CD4-positive, alpha-beta T cell treated with Interferon alpha-2 for 1 hour (primary cell): ENCODE data around the gene BDH1.

Experiments used
- DNase-seq, 2 donors: peaks; one replicate each; pipeline ENCODE4 v3.0.0-alpha.2; 2020 to 2022

Gene BDH1

DNA sequence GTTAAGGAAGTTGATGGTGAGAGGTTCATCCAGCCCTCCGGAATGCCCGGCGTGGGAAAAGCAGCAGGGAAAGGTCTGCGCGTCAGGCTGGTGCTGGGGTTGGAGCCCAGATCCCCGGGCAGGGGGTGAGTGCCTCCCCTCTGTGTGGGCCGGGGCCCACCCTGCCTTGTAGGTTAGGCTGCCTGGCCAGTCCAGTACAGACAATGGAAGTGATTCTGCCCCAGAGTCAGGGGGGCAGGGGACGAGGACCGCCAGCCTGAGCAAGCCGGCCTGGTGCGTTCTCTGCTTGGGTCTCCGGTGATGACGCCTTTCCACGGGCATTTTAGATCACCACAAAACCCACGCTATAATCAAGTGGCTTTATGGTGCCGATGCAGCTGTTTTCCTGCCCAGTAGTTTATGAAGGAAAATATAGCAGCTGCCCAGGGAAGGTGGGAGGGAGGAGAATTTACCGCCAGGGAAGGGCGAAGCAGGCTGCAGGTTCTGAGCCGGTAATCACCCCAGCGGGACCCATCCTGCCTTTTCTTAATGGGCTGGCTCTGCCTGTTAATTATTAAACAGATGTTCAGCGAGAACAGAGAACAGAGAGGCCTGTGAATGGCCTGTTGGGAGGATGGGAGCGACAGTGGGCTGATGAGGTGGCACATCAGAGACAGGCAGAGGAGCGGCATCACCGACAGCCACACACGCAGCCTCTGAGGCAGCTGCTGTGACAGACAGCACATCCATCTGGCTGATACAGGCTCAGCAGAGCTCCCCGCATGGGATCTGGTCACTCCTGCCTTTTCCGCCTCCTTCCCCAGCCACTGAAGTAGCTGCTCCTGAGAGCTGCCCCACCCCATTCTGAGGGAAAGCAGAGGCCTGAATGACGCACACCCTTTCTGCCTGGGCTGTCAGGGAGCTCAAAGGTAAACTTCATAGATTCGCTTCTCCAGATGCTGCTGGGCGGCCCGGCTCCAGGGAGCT lies 35.2 kb downstream of the BDH1 start:
- no peak for DNase-seq

GRCh38 chr3:197519801-197520211 lies 36.0 kb downstream of the BDH1 start:
- DNase-seq = peak in 1 of 2 donors; percentile 8

- peak in 1 of 2 donors; percentile 24 for DNase-seq
These were observed 36.8 kb downstream of the BDH1 start for GRCh38 chr3:197518881-197519421.

DNA sequence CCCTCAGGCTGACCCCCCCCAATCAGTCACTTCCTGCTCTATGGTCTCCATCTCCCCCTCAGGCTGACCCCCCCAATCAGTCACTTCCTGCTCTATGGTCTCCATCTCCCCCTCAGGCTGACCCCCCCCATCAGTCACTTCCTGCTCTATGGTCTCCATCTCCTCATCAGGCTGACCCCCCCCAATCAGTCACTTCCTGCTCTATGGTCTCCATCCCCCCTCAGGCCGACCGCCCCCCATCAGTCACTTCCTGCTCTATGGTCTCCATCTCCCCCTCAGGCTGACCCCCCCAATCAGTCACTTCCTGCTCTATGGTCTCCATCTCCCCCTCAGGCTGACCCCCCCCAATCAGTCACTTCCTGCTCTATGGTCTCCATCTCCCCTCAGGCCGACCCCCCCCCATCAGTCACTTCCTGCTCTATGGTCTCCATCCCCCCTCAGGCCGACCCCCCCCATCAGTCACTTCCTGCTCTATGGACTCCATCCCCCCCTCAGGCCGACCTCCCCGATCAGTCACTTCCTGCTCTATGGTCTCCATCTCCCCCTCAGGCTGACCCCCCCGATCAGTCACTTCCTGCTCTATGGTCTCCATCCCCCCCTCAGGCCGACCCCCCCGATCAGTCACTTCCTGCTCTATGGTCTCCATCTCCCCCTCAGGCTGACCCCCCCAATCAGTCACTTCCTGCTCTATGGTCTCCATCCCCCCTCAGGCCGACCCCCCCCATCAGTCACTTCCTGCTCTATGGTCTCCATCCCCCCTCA lies 37.7 kb downstream of the BDH1 start:
- DNase-seq = peak in 1 of 2 donors; percentile 22

GRCh38 chr3:197516890-197517606 lies 38.7 kb downstream of the BDH1 start:
- DNase-seq = peak in 1 of 2 donors; percentile 31

GRCh38 chr3:197516517-197516889 lies 39.3 kb downstream of the BDH1 start:
- no peak for DNase-seq

GRCh38 chr3:197514786-197515355 lies 40.9 kb downstream of the BDH1 start:
- DNase-seq = no peak

GRCh38 chr3:197513953-197514785 lies 41.6 kb downstream of the BDH1 start:
- no peak for DNase-seq

DNA sequence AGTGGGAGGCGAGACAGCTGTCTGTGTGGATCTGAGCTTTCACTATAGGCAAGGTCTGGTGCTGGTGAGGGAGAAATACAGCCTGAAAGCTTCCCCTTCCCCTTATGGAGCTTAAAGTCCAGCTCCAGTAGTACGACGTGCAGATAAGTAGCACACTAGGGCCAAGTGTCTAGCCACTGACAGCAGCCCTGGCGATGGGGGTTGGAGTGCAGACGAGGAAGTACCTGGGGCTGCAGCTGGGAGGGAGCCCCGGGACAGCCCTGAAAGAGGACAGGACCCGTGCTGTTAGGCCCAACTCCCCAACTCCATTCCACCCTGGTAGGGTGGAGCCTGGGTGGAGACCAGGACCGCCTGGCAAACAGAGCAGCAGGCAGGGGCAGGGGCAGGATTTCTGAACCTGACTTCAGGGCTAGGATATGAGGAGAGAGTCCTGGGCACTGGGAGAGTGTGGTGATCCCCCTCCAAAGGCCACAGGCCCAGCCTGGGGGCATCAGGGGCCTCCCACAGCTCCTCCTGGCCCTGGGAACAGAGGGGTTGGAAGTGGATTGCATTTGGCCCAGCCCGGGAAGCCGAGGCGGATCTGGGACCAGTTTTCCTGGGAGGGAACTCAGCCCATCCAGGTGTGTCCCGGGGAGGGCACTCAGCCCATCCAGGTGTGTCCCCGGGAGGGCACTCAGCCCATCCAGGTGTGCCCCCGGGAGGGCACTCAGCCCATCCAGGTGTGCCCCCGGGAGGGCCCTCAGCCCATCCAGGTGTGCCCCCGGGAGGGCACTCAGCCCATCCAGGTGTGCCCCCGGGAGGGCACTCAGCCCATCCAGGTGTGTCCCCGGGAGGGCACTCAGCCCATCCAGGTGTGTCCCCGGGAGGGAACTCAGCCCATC lies 42.8 kb downstream of the BDH1 start:
- DNase-seq = no peak

- no peak for DNase-seq
These were observed 43.7 kb downstream of the BDH1 start for GRCh38 chr3:197511853-197512635.

DNA sequence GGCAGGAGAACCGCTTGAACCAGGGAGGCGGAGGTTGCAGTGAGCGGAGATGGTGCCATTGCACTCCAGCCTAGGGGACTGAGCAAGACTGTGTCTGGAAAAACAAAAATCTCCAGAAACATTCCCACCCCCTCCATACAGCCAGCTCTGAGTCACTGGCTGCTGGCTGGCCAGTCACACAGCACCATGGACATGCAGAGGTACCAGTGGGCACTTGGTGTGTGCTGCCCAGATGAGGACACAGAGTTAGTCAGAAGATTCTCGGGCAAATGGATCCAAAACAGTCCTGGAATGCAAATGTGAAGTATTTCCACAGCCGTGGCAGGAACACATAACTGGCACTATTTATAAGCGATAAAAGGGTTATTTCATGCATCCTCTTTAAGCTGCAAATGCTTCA lies 44.6 kb downstream of the BDH1 start:
- no peak for DNase-seq

DNA sequence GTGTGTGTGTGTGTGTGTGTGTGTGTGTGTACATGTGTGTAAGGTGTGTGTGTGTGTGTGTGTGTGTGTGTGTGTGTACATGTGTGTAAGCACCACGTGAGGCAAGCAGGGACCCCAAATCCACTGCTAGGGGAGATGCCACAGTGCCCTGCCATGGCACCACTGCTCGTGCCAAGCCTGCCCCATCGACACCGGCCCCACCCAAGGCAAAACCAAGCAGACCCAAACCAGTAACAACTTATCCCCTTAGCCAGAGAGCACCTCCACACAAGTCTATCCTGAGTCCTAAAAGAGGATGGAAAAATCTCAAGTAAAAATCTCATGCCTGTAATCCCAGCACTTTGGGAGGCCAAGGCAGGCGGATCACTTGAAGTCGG lies 45.1 kb downstream of the BDH1 start:
- DNase-seq = no peak

- no peak for DNase-seq
These were observed 46.6 kb downstream of the BDH1 start for GRCh38 chr3:197508924-197509775.

DNA sequence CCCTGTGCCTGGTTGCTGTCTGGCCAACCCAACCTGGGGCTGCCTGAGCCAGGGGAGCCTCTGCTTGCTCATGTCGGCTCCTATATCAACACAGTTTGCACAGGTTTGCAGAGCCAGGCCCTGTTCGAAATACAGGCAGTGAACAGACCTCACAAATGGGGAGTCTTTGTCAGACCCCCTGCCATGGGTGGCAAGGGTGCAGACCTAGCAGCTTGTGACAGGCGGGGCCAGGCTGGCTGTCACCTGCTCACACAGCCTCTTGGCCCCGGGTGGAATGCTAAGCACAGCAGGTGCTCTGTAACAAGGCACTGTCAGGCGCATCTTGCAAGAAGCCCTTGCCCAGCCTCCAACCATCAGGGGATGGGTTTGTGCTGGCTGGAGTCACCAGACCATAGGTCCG lies 47.3 kb downstream of the BDH1 start:
- no peak for DNase-seq

DNA sequence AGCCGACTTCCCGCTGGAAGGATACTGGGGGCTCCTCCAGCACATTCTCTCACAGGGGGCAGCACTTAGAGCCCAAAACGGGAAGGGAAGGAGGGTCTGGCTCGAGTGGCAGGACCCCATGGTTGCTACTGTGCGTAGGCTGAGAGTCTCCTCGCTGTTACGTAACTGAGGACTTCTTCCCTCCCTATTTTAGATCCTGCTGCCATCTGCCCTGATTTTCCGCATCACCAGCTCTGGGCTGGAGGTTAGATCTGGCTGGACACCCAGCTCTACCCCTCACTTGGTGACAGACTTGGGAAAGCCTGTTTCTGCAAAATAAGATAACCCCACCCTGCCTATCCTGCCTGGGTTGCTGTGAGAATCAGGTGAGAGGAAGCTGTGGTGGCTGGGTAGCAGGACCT lies 47.7 kb downstream of the BDH1 start:
- no peak for DNase-seq

DNA sequence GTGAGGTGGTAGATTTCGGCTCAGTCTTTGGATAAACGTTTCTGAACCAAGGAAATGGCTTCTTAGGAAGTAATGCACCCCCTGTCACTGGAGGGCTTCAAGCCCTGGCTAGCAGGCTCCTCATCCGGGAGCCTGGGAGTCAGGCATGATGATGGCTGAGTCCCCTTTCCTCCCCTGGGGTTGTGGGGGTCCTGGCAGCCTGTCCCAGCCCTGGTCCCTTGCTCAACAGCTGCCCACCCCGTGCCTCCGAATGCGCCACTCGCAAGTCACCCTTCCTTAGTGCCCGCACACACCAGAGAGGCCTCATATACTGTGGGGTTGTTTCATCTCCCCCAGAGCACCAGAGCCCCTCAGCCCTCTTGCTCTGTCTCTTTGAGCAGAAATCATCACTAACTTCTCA lies 48.2 kb downstream of the BDH1 start:
- no peak for DNase-seq

GRCh38 chr3:197507081-197507480 lies 48.7 kb downstream of the BDH1 start:
- no peak for DNase-seq

- DNase-seq = no peak
These were observed 49.8 kb downstream of the BDH1 start for GRCh38 chr3:197505796-197506548.
